ENCODE data around the gene NAA50. TPM values are rescaled to one million over a fixed set of nuclear protein-coding genes. Genes with fewer than 3 reads are reported as not detected.

The NAA50 gene
- total and polyA plus RNA-seq, 4 donors, result 30.6 to 75.7 (median 52.8) TPM

GRCh38 chr3:113731694-113732093 lies 14.4 kb downstream of the NAA50 start:
- H3K4me3 ChIP-seq (ENCODE audit: low read length in 2 of 2), result no peak overlapping the region
- DNase-seq (no peak), ATAC-seq (ENCODE audit: low FRiP score) (no peak)
- H3K27ac ChIP-seq (ENCODE audit: low read depth in 1 of 2, low read length in 2 of 2), result no peak overlapping the region
- intact Hi-C loops (cut with DNase I), result loop anchor here in 1 of 2 donors (10.0 kb wide), 1 partner anchor 183 kb away; no protein-coding TSS in a partner anchor
- H3K9me3 ChIP-seq (ENCODE audit: control insufficient read depth, low read length), result no peaks in the 10 kb centered on the region
- no peaks in the 10 kb centered on the region for H3K4me1 ChIP-seq (ENCODE audit: control insufficient read depth in 1 of 2, insufficient read depth in 2 of 2, low read length in 2 of 2)
- no peaks in the 10 kb centered on the region for H3K27me3 ChIP-seq (ENCODE audit: control insufficient read depth in 1 of 2, insufficient read depth in 2 of 2, low read length in 1 of 2)
- 76 to 84% methylated on average over 4 of the region's 4 CpGs for WGBS, 2 donors
- no peaks in the 10 kb centered on the region for H3K36me3 ChIP-seq (ENCODE audit: control insufficient read depth in 1 of 2, insufficient read depth in 2 of 2, low read length in 1 of 2)

GRCh38 chr3:113730550-113730949 lies 15.5 kb downstream of the NAA50 start:
- Histone ChIP-seq H3K27ac (ENCODE audit: low read depth in 1 of 2, low read length in 2 of 2) (no peak overlapping the region), H3K36me3 (ENCODE audit: control insufficient read depth in 1 of 2, insufficient read depth in 2 of 2, low read length in 1 of 2) (no peaks in the 10 kb centered on the region), H3K9me3 (ENCODE audit: control insufficient read depth, low read length) (no peaks in the 10 kb centered on the region), H3K4me3 (ENCODE audit: low read length in 2 of 2) (no peak overlapping the region), H3K27me3 (ENCODE audit: control insufficient read depth in 1 of 2, insufficient read depth in 2 of 2, low read length in 1 of 2) (no peaks in the 10 kb centered on the region), H3K4me1 (ENCODE audit: control insufficient read depth in 1 of 2, insufficient read depth in 2 of 2, low read length in 2 of 2) (no peaks in the 10 kb centered on the region)
- ATAC-seq (ENCODE audit: low FRiP score) (no peak), DNase-seq (no peak)
- 89 to 93% methylated on average over 1 of the region's 1 CpG for WGBS, 2 donors
- intact Hi-C loops (cut with DNase I), result loop anchor here in 1 of 2 donors (10.0 kb wide), 1 partner anchor 184 kb away; no protein-coding TSS in a partner anchor

- 92 to 95% methylated on average over 2 of the region's 2 CpGs for WGBS, 2 donors
- Histone ChIP-seq H3K9me3 (ENCODE audit: control insufficient read depth, low read length) (no peaks in the 10 kb centered on the region), H3K4me1 (ENCODE audit: control insufficient read depth in 1 of 2, insufficient read depth in 2 of 2, low read length in 2 of 2) (no peaks in the 10 kb centered on the region), H3K4me3 (ENCODE audit: low read length in 2 of 2) (no peak overlapping the region), H3K36me3 (ENCODE audit: control insufficient read depth in 1 of 2, insufficient read depth in 2 of 2, low read length in 1 of 2) (no peaks in the 10 kb centered on the region), H3K27ac (ENCODE audit: low read depth in 1 of 2, low read length in 2 of 2) (no peak overlapping the region), H3K27me3 (ENCODE audit: control insufficient read depth in 1 of 2, insufficient read depth in 2 of 2, low read length in 1 of 2) (no peaks in the 10 kb centered on the region)
- ATAC-seq (ENCODE audit: low FRiP score) (no peak), DNase-seq (no peak)
- intact Hi-C loops (cut with DNase I), result no loop called here
Measured at GRCh38 chr3:113728661-113729060, 17.4 kb downstream of the NAA50 start.

- 82 to 84% methylated on average over 3 of the region's 3 CpGs for WGBS, 2 donors
- Histone ChIP-seq H3K9me3 (ENCODE audit: control insufficient read depth, low read length) (no peaks in the 10 kb centered on the region), H3K4me1 (ENCODE audit: control insufficient read depth in 1 of 2, insufficient read depth in 2 of 2, low read length in 2 of 2) (no peaks in the 10 kb centered on the region), H3K27ac (ENCODE audit: low read depth in 1 of 2, low read length in 2 of 2) (no peak overlapping the region), H3K36me3 (ENCODE audit: control insufficient read depth in 1 of 2, insufficient read depth in 2 of 2, low read length in 1 of 2) (peaks cover 0 to 3% of the 10 kb centered on the region in 2 donors), H3K4me3 (ENCODE audit: low read length in 2 of 2) (no peak overlapping the region), H3K27me3 (ENCODE audit: control insufficient read depth in 1 of 2, insufficient read depth in 2 of 2, low read length in 1 of 2) (no peaks in the 10 kb centered on the region)
- ATAC-seq (ENCODE audit: low FRiP score), result no peak
- DNase-seq, result no peak
- intact Hi-C loops (cut with DNase I), result no loop called here
Measured at GRCh38 chr3:113721636-113722035, 24.4 kb downstream of the NAA50 start.

- intact Hi-C loops (cut with DNase I), result no loop called here
- WGBS, 2 donors, result 8 to 11% methylated on average over 2 of the region's 2 CpGs
- ATAC-seq (ENCODE audit: low FRiP score), result no peak
- no peak for DNase-seq
- peaks cover 0 to 3% of the 10 kb centered on the region in 2 donors for H3K36me3 ChIP-seq (ENCODE audit: control insufficient read depth in 1 of 2, insufficient read depth in 2 of 2, low read length in 1 of 2)
- no peaks in the 10 kb centered on the region for H3K4me1 ChIP-seq (ENCODE audit: control insufficient read depth in 1 of 2, insufficient read depth in 2 of 2, low read length in 2 of 2)
- no peaks in the 10 kb centered on the region for H3K27me3 ChIP-seq (ENCODE audit: control insufficient read depth in 1 of 2, insufficient read depth in 2 of 2, low read length in 1 of 2)
- H3K9me3 ChIP-seq (ENCODE audit: control insufficient read depth, low read length), result no peaks in the 10 kb centered on the region
- no peak overlapping the region for H3K4me3 ChIP-seq (ENCODE audit: low read length in 2 of 2)
- no peak overlapping the region for H3K27ac ChIP-seq (ENCODE audit: low read depth in 1 of 2, low read length in 2 of 2)
Measured at GRCh38 chr3:113719758-113720157, 26.3 kb downstream of the NAA50 start.

- H3K27me3 ChIP-seq (ENCODE audit: control insufficient read depth in 1 of 2, insufficient read depth in 2 of 2, low read length in 1 of 2), result no peaks in the 10 kb centered on the region
- no peaks in the 10 kb centered on the region for H3K9me3 ChIP-seq (ENCODE audit: control insufficient read depth, low read length)
- no peak overlapping the region for H3K4me3 ChIP-seq (ENCODE audit: low read length in 2 of 2)
- ATAC-seq (ENCODE audit: low FRiP score) (no peak), DNase-seq (no peak)
- intact Hi-C loops (cut with DNase I), result no loop called here
- H3K36me3 ChIP-seq (ENCODE audit: control insufficient read depth in 1 of 2, insufficient read depth in 2 of 2, low read length in 1 of 2), result peaks cover 0 to 3% of the 10 kb centered on the region in 2 donors
- no peaks in the 10 kb centered on the region for H3K4me1 ChIP-seq (ENCODE audit: control insufficient read depth in 1 of 2, insufficient read depth in 2 of 2, low read length in 2 of 2)
- no peak overlapping the region for H3K27ac ChIP-seq (ENCODE audit: low read depth in 1 of 2, low read length in 2 of 2)
- 47 to 50% methylated on average over 1 of the region's 1 CpG for WGBS, 2 donors
Measured at GRCh38 chr3:113719294-113719693, 26.8 kb downstream of the NAA50 start.

DNA sequence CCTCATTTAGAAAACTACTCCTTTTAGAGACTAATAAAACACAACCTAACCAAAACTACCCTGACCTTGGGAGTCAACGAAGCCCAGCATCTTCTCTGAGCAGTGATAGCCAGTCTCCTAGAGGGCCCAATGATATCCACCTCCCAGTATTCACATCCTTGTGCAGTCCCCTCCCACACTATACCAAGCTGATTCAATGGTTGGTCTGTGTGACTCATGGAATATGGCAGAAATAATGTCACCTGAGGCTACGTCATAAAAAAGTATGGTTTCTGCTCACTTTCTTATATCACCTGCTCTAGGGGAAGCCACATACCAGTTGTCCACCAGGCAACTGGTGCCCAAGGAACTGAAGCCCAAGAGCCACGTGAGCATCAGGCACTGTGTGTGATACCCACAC lies 28.2 kb downstream of the NAA50 start:
- 95% methylated on average over 3 of the region's 3 CpGs for WGBS, 2 donors
- intact Hi-C loops (cut with DNase I), result no loop called here
- DNase-seq (no peak), ATAC-seq (ENCODE audit: low FRiP score) (no peak)
- Histone ChIP-seq H3K36me3 (ENCODE audit: control insufficient read depth in 1 of 2, insufficient read depth in 2 of 2, low read length in 1 of 2) (peaks cover 0 to 3% of the 10 kb centered on the region in 2 donors), H3K9me3 (ENCODE audit: control insufficient read depth, low read length) (no peaks in the 10 kb centered on the region), H3K27me3 (ENCODE audit: control insufficient read depth in 1 of 2, insufficient read depth in 2 of 2, low read length in 1 of 2) (no peaks in the 10 kb centered on the region), H3K4me1 (ENCODE audit: control insufficient read depth in 1 of 2, insufficient read depth in 2 of 2, low read length in 2 of 2) (no peaks in the 10 kb centered on the region), H3K27ac (ENCODE audit: low read depth in 1 of 2, low read length in 2 of 2) (no peak overlapping the region), H3K4me3 (ENCODE audit: low read length in 2 of 2) (no peak overlapping the region)

GRCh38 chr3:113717308-113717707 lies 28.7 kb downstream of the NAA50 start:
- Histone ChIP-seq H3K4me1 (ENCODE audit: control insufficient read depth in 1 of 2, insufficient read depth in 2 of 2, low read length in 2 of 2) (no peaks in the 10 kb centered on the region), H3K36me3 (ENCODE audit: control insufficient read depth in 1 of 2, insufficient read depth in 2 of 2, low read length in 1 of 2) (peaks cover 0 to 3% of the 10 kb centered on the region in 2 donors), H3K27me3 (ENCODE audit: control insufficient read depth in 1 of 2, insufficient read depth in 2 of 2, low read length in 1 of 2) (no peaks in the 10 kb centered on the region), H3K9me3 (ENCODE audit: control insufficient read depth, low read length) (no peaks in the 10 kb centered on the region), H3K27ac (ENCODE audit: low read depth in 1 of 2, low read length in 2 of 2) (no peak overlapping the region), H3K4me3 (ENCODE audit: low read length in 2 of 2) (no peak overlapping the region)
- intact Hi-C loops (cut with DNase I), result no loop called here
- ATAC-seq (ENCODE audit: low FRiP score) (no peak), DNase-seq (no peak)
- 89 to 93% methylated on average over 3 of the region's 3 CpGs for WGBS, 2 donors

GRCh38 chr3:113714702-113715101 lies 31.3 kb downstream of the NAA50 start:
- intact Hi-C loops (cut with DNase I), result no loop called here
- H3K27ac ChIP-seq (ENCODE audit: low read depth in 1 of 2, low read length in 2 of 2), result no peak overlapping the region
- DNase-seq, result no peak
- no peak for ATAC-seq (ENCODE audit: low FRiP score)
- no peaks in the 10 kb centered on the region for H3K36me3 ChIP-seq (ENCODE audit: control insufficient read depth in 1 of 2, insufficient read depth in 2 of 2, low read length in 1 of 2)
- no peak overlapping the region for H3K4me3 ChIP-seq (ENCODE audit: low read length in 2 of 2)
- no peaks in the 10 kb centered on the region for H3K9me3 ChIP-seq (ENCODE audit: control insufficient read depth, low read length)
- WGBS, 2 donors, result 14 to 16% methylated on average over 1 of the region's 1 CpG
- no peaks in the 10 kb centered on the region for H3K27me3 ChIP-seq (ENCODE audit: control insufficient read depth in 1 of 2, insufficient read depth in 2 of 2, low read length in 1 of 2)
- H3K4me1 ChIP-seq (ENCODE audit: control insufficient read depth in 1 of 2, insufficient read depth in 2 of 2, low read length in 2 of 2), result no peaks in the 10 kb centered on the region

Measured in aorta (tissue), 5 donors.